A549 treated with dexamethasone at 1 μM for 4 hours (cell line): ENCODE measurements around the gene DNAH8. TPM values are rescaled to one million over a fixed set of nuclear protein-coding genes. Genes with fewer than 3 reads are reported as not detected.

Experiments used
- total RNA-seq: library from RNA; stranded (reverse); fragments of 200-300 nt; extraction: Qiagen RNA extraction; gene quantifications from 5 replicates; pipeline ENCODE4 v1.2.3, GENCODE V29; 2022

The DNAH8 gene
- not detected in 5 replicates for total RNA-seq

DNA sequence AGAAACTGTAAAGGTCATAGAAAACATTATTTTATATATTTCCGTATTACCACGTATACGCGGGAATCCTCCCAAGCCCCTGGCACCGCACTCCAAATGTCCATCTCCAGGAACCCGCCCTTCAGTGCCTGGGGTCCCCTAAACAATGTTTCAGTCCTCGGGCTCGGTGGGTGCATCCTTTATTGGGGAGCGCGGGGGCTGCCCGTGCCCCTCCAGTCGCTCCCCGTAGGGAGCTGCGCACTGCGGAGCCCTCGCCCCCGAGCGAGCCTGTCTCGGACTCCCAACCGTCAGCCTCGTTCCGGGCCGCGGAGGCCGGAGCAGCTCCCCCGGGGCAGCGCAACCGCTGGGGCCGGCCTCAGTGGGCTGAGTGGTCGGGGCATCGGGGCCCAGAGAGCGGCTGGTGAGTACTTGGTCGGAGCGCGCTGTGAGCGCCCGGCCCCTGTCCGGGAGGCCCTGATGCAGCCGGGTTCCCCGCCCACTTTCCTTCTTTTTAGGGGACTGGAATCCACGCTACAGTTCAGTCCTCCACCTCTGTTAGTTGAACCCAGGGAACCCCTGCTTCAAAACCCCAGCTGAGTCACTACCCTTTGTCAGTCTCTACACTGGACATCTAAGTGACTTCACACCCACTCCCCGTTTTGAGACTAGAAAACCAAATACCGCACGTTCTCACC lies at the start of gene DNAH8:
DNAH8 (plus strand) TSS at position 296 of the 674 bp plus-strand sequence. CDS start 7,499 bp downstream, outside the sequence.

DNA sequence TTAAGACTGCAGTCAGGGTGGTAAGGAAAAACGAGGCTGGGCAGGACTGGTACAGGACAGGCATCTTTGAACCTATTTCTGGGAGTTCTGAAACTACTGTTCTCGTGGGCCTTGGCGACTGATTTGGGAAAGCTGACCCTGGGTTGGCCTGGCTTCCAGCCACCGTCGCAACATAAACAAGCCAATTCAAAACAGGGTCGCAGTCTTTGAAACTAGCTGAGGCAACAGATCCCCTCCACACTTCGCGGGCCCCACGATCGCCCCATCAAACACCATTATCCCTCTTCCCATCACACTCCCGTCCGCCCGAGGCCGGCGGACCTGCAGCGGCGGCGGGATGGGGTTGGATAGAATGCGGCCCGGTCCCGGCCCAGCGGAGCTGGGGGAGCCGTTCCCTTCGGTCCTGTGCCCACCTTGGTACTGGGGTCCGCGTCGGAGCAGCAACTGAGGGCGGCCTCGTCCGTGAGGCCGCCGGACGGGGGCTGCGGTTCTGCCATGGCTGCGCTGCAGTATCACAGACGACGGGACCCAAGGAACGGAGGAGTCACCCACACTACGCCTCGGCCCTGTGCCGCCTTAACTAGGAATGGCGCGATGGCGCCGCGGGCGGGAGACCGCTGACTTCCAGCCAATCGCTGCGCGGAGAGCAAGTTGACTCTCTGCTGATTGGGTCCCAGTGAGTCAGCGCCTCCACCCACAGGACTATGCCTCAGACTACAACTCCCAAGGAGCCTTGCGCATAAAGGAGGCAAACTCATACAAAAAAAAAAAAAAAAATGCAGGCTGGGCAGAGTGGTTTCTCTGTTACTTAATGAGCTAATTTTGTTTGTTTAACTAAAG lies 12.3 kb upstream of the DNAH8 start, which contains the start of gene GLO1:
GLO1 (minus strand) TSS at position 588 of the 840 bp plus-strand sequence; CDS start at position 497, 91 bp downstream.

GRCh38 chr6:39048481-39049399 lies 333.6 kb downstream of the DNAH8 start, which contains the start of gene GLP1R:
GLP1R (plus strand) TSS chr6:39048781; CDS start chr6:39048841, 60 bp downstream.

Other genes with a start within 250 kb of the DNAH8 start
- gene BTBD9, start 75.4 kb upstream of the DNAH8 start, total RNA-seq: 1.8 to 2.9 TPM (median 2.6 TPM) in 5 replicates
- gene GLO1, start 12.2 kb upstream of the DNAH8 start, total RNA-seq: 82.5 to 103 TPM (median 94.2 TPM) in 5 replicates